Vagina (tissue), 2 donors: Measurements from ENCODE around the gene DENND1A.

Experiments
- POLR2A ChIP-seq, 2 donors: fragments of 450-650 bp; IDR thresholded peaks; one replicate each; pipeline ENCODE4 v1.6.1; 2017; ENCODE audit warnings: antibody characterized with exemption in 2 of 2, mild to moderate bottlenecking in 2 of 2, moderate library complexity in 2 of 2
- TF ChIP-seq, protein P1 (sequence below), 3 experiments: fragments of 450-650 bp in 2 of 3; fragments of 200-600 bp in 1 of 3; sonication (generic) in 1 of 3; IDR thresholded peaks; one replicate each; pipeline ENCODE4 v1.5.1; 2017 to 2019; ENCODE audit warnings: antibody characterized with exemption in 3 of 3, mild to moderate bottlenecking in 2 of 3, moderate library complexity in 2 of 3

DNA sequence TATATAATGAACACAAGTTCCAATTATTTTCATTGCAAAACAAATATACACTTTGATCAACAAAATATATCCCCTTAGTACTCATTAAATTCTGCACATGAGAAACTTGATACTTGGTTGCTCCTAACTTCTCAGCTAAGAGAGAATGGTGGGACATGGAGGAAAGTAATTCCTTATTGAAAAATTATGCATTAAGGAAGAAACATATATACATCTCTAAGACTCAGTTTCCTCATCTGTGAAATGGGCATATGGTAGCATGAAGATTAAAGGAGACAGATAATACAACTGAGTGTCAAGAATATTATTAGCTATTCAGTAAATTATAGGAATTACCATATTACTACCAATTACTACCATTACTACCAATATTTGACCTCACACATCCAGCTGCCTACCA is 488.2 kb downstream of the DENND1A start:
- TF ChIP-seq, protein P1, sequence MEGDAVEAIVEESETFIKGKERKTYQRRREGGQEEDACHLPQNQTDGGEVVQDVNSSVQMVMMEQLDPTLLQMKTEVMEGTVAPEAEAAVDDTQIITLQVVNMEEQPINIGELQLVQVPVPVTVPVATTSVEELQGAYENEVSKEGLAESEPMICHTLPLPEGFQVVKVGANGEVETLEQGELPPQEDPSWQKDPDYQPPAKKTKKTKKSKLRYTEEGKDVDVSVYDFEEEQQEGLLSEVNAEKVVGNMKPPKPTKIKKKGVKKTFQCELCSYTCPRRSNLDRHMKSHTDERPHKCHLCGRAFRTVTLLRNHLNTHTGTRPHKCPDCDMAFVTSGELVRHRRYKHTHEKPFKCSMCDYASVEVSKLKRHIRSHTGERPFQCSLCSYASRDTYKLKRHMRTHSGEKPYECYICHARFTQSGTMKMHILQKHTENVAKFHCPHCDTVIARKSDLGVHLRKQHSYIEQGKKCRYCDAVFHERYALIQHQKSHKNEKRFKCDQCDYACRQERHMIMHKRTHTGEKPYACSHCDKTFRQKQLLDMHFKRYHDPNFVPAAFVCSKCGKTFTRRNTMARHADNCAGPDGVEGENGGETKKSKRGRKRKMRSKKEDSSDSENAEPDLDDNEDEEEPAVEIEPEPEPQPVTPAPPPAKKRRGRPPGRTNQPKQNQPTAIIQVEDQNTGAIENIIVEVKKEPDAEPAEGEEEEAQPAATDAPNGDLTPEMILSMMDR (IDR thresholded peaks at IDR 0.05) = no peak
- TF ChIP-seq POLR2A (IDR thresholded peaks at IDR 0.05) = no peak
